Right cardiac atrium (tissue), 5 donors: ENCODE data around the gene TMEM123. TPM values are rescaled to one million over a fixed set of nuclear protein-coding genes. Genes with fewer than 3 reads are reported as not detected.
A peak's percentile ranks its signal among the peaks of the same experiment; 100 is the strongest.

Source experiments
- ATAC-seq, 2 donors: fragments of 200-7000 bp; cut with Tn5 transposase; one replicate each; pipeline versions ENCODE4 v1.8.0 to v1.9.1; 2020; ENCODE audit warnings: moderate library complexity in 2 of 2, mild to moderate bottlenecking in 1 of 2
- DNase-seq, 3 donors: peaks; one replicate each; pipeline ENCODE4 v3.0.0-alpha.2; 2020
- H3K27ac ChIP-seq: one replicate; pipeline ENCODE4 v1.5.1; 2013; ENCODE audit warnings: mild to moderate bottlenecking, low read length, control low read depth, moderate library complexity
- H3K27me3 ChIP-seq: one replicate; pipeline ENCODE4 v1.6.1; 2013; ENCODE audit not compliant: control insufficient read depth, insufficient read depth
- H3K4me1 ChIP-seq: one replicate; pipeline ENCODE4 v1.6.1; 2013; ENCODE audit warnings: low read length; ENCODE audit not compliant: control insufficient read depth, insufficient read depth
- H3K4me3 ChIP-seq: one replicate; pipeline ENCODE4 v1.5.1; 2013; ENCODE audit warnings: low read length, control low read depth
- H3K9me3 ChIP-seq: one replicate; pipeline ENCODE4 v1.6.1; 2013; ENCODE audit warnings: low read length; ENCODE audit not compliant: control insufficient read depth
- WGBS: extraction: QIAGEN DNeasy Blood & Tissue Kit; methylation state at CpG from one replicate; pipeline ENCODE4 v1.1.7; 2013; 5-methylcytosine and 5-hydroxymethylcytosine counted together
- intact Hi-C, 4 donors: fragments of 100-400 bp; cut with DNase I; formaldehyde crosslinking; loops; one replicate each; pipeline versions ENCODE4 v1.11.0 to v1.14.0; 2022 to 2023
- polyA plus RNA-seq: library from polyadenylated mRNA; stranded (reverse); fragments of 200-250 nt; gene quantifications from one replicate; pipeline ENCODE4 v1.2.3, GENCODE V29; 2013
- total RNA-seq, 4 donors: library from RNA; stranded (reverse); fragmentation: NEBNext Ultra II Directional; extraction: Animal tissue kit (Norgen Biotek cat#: 25700); gene quantifications; one replicate each; pipeline ENCODE4 v1.2.1, GENCODE V29; 2021
- donor health status: healthy with polysubstance abuse.
- donor health status: DM: no; HTN: yes; CAD: no.
- donor health status: DM: no; HTN: no; CAD: no.
- donor health status: DM: no; HTN: yes; CAD: no; lungs with severe emphysema.
- donor health status: DM: yes; HTN: yes; CAD: no.

The TMEM123 gene
- total and polyA plus RNA-seq, 5 donors, result 52.4 to 106 (median 101) TPM

- H3K27ac ChIP-seq, result no peak overlapping the region
- WGBS, result 99% methylated on average over 2 of the region's 2 CpGs
Measured at GRCh38 chr11:102393272-102393730, 59.3 kb downstream of the TMEM123 start.

GRCh38 chr11:102391549-102392237, 60.9 kb downstream of the TMEM123 start:
- no peak for DNase-seq
- no peaks in the 10 kb centered on the region for H3K9me3 ChIP-seq
- H3K27me3 ChIP-seq, result no peaks in the 10 kb centered on the region
- 91% methylated on average over 4 of the region's 4 CpGs for WGBS
- H3K27ac ChIP-seq, result no peak overlapping the region
- intact Hi-C loops, result loop anchor here in 3 of 4 donors (5.0 kb wide), 2 partner anchors 96 to 101 kb away; no protein-coding TSS in a partner anchor
- no peaks in the 10 kb centered on the region for H3K4me1 ChIP-seq
- peak; percentile 18 to 21 for ATAC-seq
- no peak overlapping the region for H3K4me3 ChIP-seq

More at GRCh38 chr11:102393272-102393730, 59.3 kb downstream of the TMEM123 start:
- intact Hi-C loops, result loop anchor here in 3 of 4 donors (5.0 kb wide), 2 partner anchors 94 to 99 kb away; no protein-coding TSS in a partner anchor
- H3K4me3 ChIP-seq, result no peak overlapping the region
- no peaks in the 10 kb centered on the region for H3K27me3 ChIP-seq
- H3K9me3 ChIP-seq, result no peaks in the 10 kb centered on the region
- no peaks in the 10 kb centered on the region for H3K4me1 ChIP-seq
- DNase-seq, result no peak
- ATAC-seq, result no peak

- H3K27me3 ChIP-seq, result no peaks in the 10 kb centered on the region
- H3K9me3 ChIP-seq, result no peaks in the 10 kb centered on the region
- WGBS, result 68% methylated on average over 12 of the region's 12 CpGs
- no peak overlapping the region for H3K4me3 ChIP-seq
- H3K4me1 ChIP-seq, result no peaks in the 10 kb centered on the region
- ATAC-seq (peak; percentile 81 to 90), DNase-seq (peak; percentile 57 to 75 (median 70))
- H3K27ac ChIP-seq, result no peak overlapping the region
- intact Hi-C loops, result loop anchor here in 3 of 4 donors (5.0 kb wide), 2 partner anchors 96 to 101 kb away; no protein-coding TSS in a partner anchor
Measured at GRCh38 chr11:102390667-102391465, 61.7 kb downstream of the TMEM123 start.

GRCh38 chr11:102389253-102389652, 63.3 kb downstream of the TMEM123 start:
- intact Hi-C loops, result loop anchor here in 1 of 4 donors (10.0 kb wide), 1 partner anchor 66 kb away; the partner anchor contains the start of gene TMEM123
- Histone ChIP-seq H3K4me3 (no peak overlapping the region), H3K4me1 (peaks cover 2% of the 10 kb centered on the region), H3K27ac (no peak overlapping the region), H3K27me3 (no peaks in the 10 kb centered on the region), H3K9me3 (no peaks in the 10 kb centered on the region)
- WGBS, result 96% methylated on average over 4 of the region's 4 CpGs
- ATAC-seq (no peak), DNase-seq (no peak)

- H3K27me3 ChIP-seq, result no peaks in the 10 kb centered on the region
- no peak for ATAC-seq
- WGBS, result 95% methylated on average over 8 of the region's 8 CpGs
- peaks cover 2% of the 10 kb centered on the region for H3K4me1 ChIP-seq
- DNase-seq, result no peak
- intact Hi-C loops, result loop anchor here in 1 of 4 donors (10.0 kb wide), 1 partner anchor 68 kb away; the partner anchor contains the start of gene TMEM123
- no peak overlapping the region for H3K27ac ChIP-seq
- no peak overlapping the region for H3K4me3 ChIP-seq
- no peaks in the 10 kb centered on the region for H3K9me3 ChIP-seq
Measured at GRCh38 chr11:102387043-102387781, 65.4 kb downstream of the TMEM123 start.

- no peak for ATAC-seq
- 86% methylated on average over 2 of the region's 2 CpGs for WGBS
Measured at GRCh38 chr11:102386136-102386734, 66.3 kb downstream of the TMEM123 start.

GRCh38 chr11:102385085-102386007, 67.2 kb downstream of the TMEM123 start:
- H3K27me3 ChIP-seq, result no peaks in the 10 kb centered on the region
- H3K9me3 ChIP-seq, result no peaks in the 10 kb centered on the region
- no peak for DNase-seq
- no peak overlapping the region for H3K4me3 ChIP-seq
- no peak for ATAC-seq
- WGBS, result 59% methylated on average over 5 of the region's 5 CpGs
- peaks cover 2% of the 10 kb centered on the region for H3K4me1 ChIP-seq
- H3K27ac ChIP-seq, result peak overlapping the region; percentile 1
- intact Hi-C loops, result loop anchor here in 1 of 4 donors (10.0 kb wide), 1 partner anchor 69 kb away; the partner anchor contains the start of gene TMEM123

More at GRCh38 chr11:102386136-102386734, 66.3 kb downstream of the TMEM123 start:
- Histone ChIP-seq H3K4me1 (peaks cover 2% of the 10 kb centered on the region), H3K4me3 (no peak overlapping the region), H3K27ac (no peak overlapping the region), H3K27me3 (no peaks in the 10 kb centered on the region), H3K9me3 (no peaks in the 10 kb centered on the region)
- intact Hi-C loops, result loop anchor here in 1 of 4 donors (10.0 kb wide), 1 partner anchor 69 kb away; the partner anchor contains the start of gene TMEM123
- DNase-seq, result no peak

- Histone ChIP-seq H3K27me3 (no peaks in the 10 kb centered on the region), H3K4me3 (no peak overlapping the region), H3K4me1 (peaks cover 2% of the 10 kb centered on the region), H3K9me3 (no peaks in the 10 kb centered on the region), H3K27ac (peak overlapping the region; percentile 71)
- peak; percentile 88 to 96 for ATAC-seq
- intact Hi-C loops, result loop anchor here in 1 of 4 donors (10.0 kb wide), 1 partner anchor 70 kb away; the partner anchor contains the start of gene TMEM123
- peak; percentile 71 to 91 (median 90) for DNase-seq
- WGBS, result 45% methylated on average over 15 of the region's 15 CpGs
Measured at GRCh38 chr11:102384419-102385079, 68.0 kb downstream of the TMEM123 start.

GRCh38 chr11:102383839-102384238, 68.7 kb downstream of the TMEM123 start:
- H3K4me3 ChIP-seq, result no peak overlapping the region
- ATAC-seq (peak; percentile 64 to 71), DNase-seq (no peak)
- no peaks in the 10 kb centered on the region for H3K27me3 ChIP-seq
- H3K27ac ChIP-seq, result no peak overlapping the region
- 53% methylated on average over 3 of the region's 3 CpGs for WGBS
- H3K9me3 ChIP-seq, result no peaks in the 10 kb centered on the region
- intact Hi-C loops, result loop anchor here in 1 of 4 donors (10.0 kb wide), 1 partner anchor 71 kb away; the partner anchor contains the start of gene TMEM123
- H3K4me1 ChIP-seq, result peaks cover 2% of the 10 kb centered on the region
